Femur (tissue), 1 donor: ENCODE measurements around the gene ARHGEF37.

Experiments
- DNase-seq: peaks from one replicate; pipeline ENCODE4 v3.0.0-alpha.2; 2017

Gene ARHGEF37

GRCh38 chr5:149603210-149603609, 21.9 kb downstream of the ARHGEF37 start:
- DNase-seq, result no peak

GRCh38 chr5:149603920-149604319, 22.6 kb downstream of the ARHGEF37 start:
- no peak for DNase-seq

GRCh38 chr5:149604321-149604720, 23.0 kb downstream of the ARHGEF37 start:
- DNase-seq, result no peak

- DNase-seq, result no peak
Measured at GRCh38 chr5:149605354-149605997, 24.2 kb downstream of the ARHGEF37 start.

- no peak for DNase-seq
Measured at GRCh38 chr5:149605998-149606724, 24.9 kb downstream of the ARHGEF37 start.

- no peak for DNase-seq
Measured at GRCh38 chr5:149608936-149609545, 27.7 kb downstream of the ARHGEF37 start.

- DNase-seq, result no peak
Measured at GRCh38 chr5:149609640-149610219, 28.4 kb downstream of the ARHGEF37 start.

GRCh38 chr5:149610589-149611255, 29.4 kb downstream of the ARHGEF37 start:
- no peak for DNase-seq

GRCh38 chr5:149611326-149611725, 30.0 kb downstream of the ARHGEF37 start:
- DNase-seq, result peak; percentile 59

GRCh38 chr5:149614034-149614907, 33.0 kb downstream of the ARHGEF37 start:
- no peak for DNase-seq

- DNase-seq, result no peak
Measured at GRCh38 chr5:149615976-149616375, 34.7 kb downstream of the ARHGEF37 start.

GRCh38 chr5:149616727-149617285, 35.5 kb downstream of the ARHGEF37 start:
- no peak for DNase-seq

- DNase-seq, result no peak
Measured at GRCh38 chr5:149617760-149618306, 36.5 kb downstream of the ARHGEF37 start.

GRCh38 chr5:149618581-149619248, 37.4 kb downstream of the ARHGEF37 start:
- peak; percentile 60 for DNase-seq

GRCh38 chr5:149621415-149622098, 40.3 kb downstream of the ARHGEF37 start:
- DNase-seq, result no peak

- DNase-seq, result no peak
Measured at GRCh38 chr5:149622466-149622865, 41.2 kb downstream of the ARHGEF37 start.

- DNase-seq, result no peak
Measured at GRCh38 chr5:149623473-149623872, 42.2 kb downstream of the ARHGEF37 start.

- DNase-seq, result no peak
Measured at GRCh38 chr5:149627070-149627469, 45.8 kb downstream of the ARHGEF37 start.

GRCh38 chr5:149628221-149628620, 46.9 kb downstream of the ARHGEF37 start:
- DNase-seq, result no peak

GRCh38 chr5:149628846-149629388, 47.6 kb downstream of the ARHGEF37 start:
- DNase-seq, result no peak
